Muscle layer of colon (tissue), 2 donors: Measurements from ENCODE around the gene UTS2R.

ENCODE experiments used
- H3K27ac ChIP-seq: one replicate; pipeline ENCODE4 v1.7.0; 2013; ENCODE audit warnings: low read depth, mild to moderate bottlenecking, low read length, moderate library complexity
- H3K27me3 ChIP-seq, 2 donors: one replicate each; pipeline ENCODE4 v1.7.0; 2013; ENCODE audit warnings: low read length in 2 of 2, mild to moderate bottlenecking in 2 of 2; ENCODE audit not compliant: insufficient read depth in 2 of 2, control insufficient read depth in 1 of 2
- H3K36me3 ChIP-seq: one replicate; pipeline ENCODE4 v1.7.0; 2013; ENCODE audit warnings: mild to moderate bottlenecking, low read length; ENCODE audit not compliant: insufficient read depth
- H3K4me1 ChIP-seq: one replicate; pipeline ENCODE4 v1.7.0; 2013; ENCODE audit warnings: mild to moderate bottlenecking, low read length; ENCODE audit not compliant: insufficient read depth
- H3K4me3 ChIP-seq, 2 donors: one replicate each; pipeline ENCODE4 v1.7.0; 2013; ENCODE audit warnings: low read length in 2 of 2, low read depth in 1 of 2, mild to moderate bottlenecking in 1 of 2, moderate library complexity in 1 of 2
- H3K9ac ChIP-seq: one replicate; pipeline ENCODE4 v1.7.0; 2013; ENCODE audit warnings: low read length
- H3K9me3 ChIP-seq: one replicate; pipeline ENCODE4 v1.7.0; 2013; ENCODE audit warnings: mild to moderate bottlenecking, low read length
- donor health status: abdominal sarcoma.
- donor health status: Adenocarcinoma of cecum.

The UTS2R gene

GRCh38 chr17:82383411-82383810 is 11.8 kb downstream of the UTS2R start:
- no peak overlapping the region for H3K4me3 ChIP-seq
- H3K9ac ChIP-seq, result no peak overlapping the region
- H3K27me3 ChIP-seq, result peaks cover 15 to 56% of the 10 kb centered on the region in 2 donors
- H3K36me3 ChIP-seq, result no peaks in the 10 kb centered on the region
- no peaks in the 10 kb centered on the region for H3K4me1 ChIP-seq
- no peaks in the 10 kb centered on the region for H3K9me3 ChIP-seq
- no peak overlapping the region for H3K27ac ChIP-seq

- H3K27me3 ChIP-seq, result peaks cover 10 to 51% of the 10 kb centered on the region in 2 donors
- H3K4me3 ChIP-seq, result no peak overlapping the region
Measured at GRCh38 chr17:82384051-82384729, 12.6 kb downstream of the UTS2R start.

DNA sequence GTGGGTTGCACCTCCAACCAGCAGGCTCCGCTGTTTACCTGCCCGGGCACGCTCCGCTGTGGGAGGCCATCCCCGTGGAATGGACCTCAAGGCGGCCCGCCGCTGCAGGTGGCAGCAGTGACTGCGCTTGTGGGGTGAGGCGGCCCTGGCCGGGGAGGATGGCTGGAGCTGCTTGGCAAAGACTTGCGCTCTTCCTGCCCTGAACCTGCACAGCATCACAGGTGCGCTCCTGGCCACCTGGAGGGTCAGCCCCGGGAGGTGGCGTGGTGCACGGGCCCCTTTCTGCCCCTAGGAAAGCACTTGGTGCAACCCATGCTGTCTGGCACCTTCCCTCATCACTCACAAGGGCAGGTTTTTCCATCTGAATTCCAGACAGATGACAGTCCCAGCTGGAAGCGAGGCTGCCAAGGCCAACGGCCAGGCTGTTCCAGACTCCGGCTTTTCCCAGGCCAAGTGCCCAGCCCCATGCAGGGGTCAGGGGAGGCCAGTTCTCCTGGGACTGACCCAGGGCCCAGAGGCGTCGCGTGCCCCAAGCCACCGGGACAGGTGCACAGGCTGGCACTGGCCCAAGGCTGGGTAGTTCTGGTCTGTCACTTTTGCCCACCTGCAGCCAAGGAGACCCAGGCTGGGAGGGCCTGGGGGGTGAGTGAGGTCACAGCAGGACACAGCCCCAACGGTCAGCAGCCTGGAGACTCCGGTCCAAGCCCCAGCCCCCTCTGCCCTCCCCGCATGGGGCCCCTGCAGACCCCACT is 13.3 kb downstream of the UTS2R start:
- Histone ChIP-seq H3K9me3 (no peaks in the 10 kb centered on the region), H3K27me3 (peaks cover 10 to 46% of the 10 kb centered on the region in 2 donors), H3K4me3 (no peak overlapping the region), H3K9ac (no peak overlapping the region), H3K4me1 (no peaks in the 10 kb centered on the region), H3K27ac (no peak overlapping the region), H3K36me3 (no peaks in the 10 kb centered on the region)

More at GRCh38 chr17:82384051-82384729, 12.6 kb downstream of the UTS2R start:
- Histone ChIP-seq H3K36me3 (no peaks in the 10 kb centered on the region), H3K9ac (no peak overlapping the region), H3K4me1 (no peaks in the 10 kb centered on the region), H3K9me3 (no peaks in the 10 kb centered on the region), H3K27ac (no peak overlapping the region)

DNA sequence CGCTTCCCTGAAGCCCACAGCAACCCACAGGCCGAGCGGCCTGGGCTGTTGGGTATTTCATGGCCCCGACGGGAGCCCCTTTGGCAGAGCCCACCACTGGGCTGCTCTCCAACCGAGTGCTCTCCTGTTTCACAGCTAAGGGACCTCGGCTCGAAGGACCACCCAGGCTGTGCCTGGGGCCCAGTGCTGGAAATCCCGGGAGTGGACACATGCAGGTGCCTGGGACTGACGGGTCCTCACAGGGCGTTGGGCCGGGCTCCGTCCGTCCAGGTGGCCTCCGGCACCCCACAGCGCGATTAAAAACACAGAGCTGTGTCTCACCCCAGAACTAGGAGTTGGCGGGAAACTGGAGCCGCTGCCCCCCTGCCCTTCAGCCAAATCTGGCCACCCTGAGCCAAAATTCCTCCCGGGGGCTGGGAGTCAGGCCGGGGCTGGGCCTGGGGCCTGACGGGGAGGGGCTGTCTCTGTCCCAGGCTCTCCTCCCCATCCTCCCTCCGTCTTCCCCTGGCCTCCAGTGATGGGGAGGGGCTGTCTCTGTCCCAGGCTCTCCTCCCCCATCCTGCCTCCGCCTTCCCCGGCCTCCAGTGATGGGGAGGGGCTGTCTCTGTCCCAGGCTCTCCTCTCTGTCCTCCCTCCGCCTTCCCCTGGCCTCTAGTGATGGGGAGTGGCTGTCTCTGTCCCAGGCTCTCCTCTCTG is 14.1 kb downstream of the UTS2R start:
- H3K9ac ChIP-seq, result no peak overlapping the region
- no peaks in the 10 kb centered on the region for H3K36me3 ChIP-seq
- H3K4me1 ChIP-seq, result no peaks in the 10 kb centered on the region
- peaks cover 10 to 46% of the 10 kb centered on the region in 2 donors for H3K27me3 ChIP-seq
- H3K4me3 ChIP-seq, result no peak overlapping the region
- no peak overlapping the region for H3K27ac ChIP-seq
- H3K9me3 ChIP-seq, result no peaks in the 10 kb centered on the region

DNA sequence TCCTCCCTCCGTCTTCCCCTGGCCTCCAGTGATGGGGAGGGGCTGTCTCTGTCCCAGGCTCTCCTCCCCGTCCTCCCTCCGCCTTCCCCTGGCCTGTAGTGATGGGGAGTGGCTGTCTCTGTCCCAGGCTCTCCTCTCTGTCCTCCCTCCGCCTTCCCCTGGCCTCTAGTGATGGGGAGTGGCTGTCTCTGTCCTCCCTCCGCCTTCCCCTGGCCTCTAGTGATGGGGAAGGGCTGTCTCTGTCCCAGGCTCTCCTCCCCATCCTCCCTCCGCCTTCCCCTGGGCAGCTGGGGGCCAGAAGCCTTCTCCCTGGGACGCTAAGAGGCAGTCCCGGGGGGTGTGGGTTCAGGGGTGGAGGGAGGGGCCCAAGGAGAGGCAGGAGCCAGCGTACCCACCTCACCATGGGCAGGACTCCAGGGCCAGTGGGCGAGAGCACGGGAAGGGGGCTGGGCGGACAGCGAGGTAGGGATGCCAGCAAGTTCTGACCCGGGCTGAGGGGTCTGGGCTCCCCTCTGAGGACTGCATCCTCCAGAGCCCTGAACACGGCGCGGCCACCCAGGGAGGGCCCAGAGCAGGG is 14.8 kb downstream of the UTS2R start:
- Histone ChIP-seq H3K27me3 (peaks cover 10 to 46% of the 10 kb centered on the region in 2 donors), H3K36me3 (no peaks in the 10 kb centered on the region), H3K27ac (no peak overlapping the region), H3K9ac (no peak overlapping the region), H3K4me3 (no peak overlapping the region), H3K9me3 (no peaks in the 10 kb centered on the region), H3K4me1 (no peaks in the 10 kb centered on the region)

DNA sequence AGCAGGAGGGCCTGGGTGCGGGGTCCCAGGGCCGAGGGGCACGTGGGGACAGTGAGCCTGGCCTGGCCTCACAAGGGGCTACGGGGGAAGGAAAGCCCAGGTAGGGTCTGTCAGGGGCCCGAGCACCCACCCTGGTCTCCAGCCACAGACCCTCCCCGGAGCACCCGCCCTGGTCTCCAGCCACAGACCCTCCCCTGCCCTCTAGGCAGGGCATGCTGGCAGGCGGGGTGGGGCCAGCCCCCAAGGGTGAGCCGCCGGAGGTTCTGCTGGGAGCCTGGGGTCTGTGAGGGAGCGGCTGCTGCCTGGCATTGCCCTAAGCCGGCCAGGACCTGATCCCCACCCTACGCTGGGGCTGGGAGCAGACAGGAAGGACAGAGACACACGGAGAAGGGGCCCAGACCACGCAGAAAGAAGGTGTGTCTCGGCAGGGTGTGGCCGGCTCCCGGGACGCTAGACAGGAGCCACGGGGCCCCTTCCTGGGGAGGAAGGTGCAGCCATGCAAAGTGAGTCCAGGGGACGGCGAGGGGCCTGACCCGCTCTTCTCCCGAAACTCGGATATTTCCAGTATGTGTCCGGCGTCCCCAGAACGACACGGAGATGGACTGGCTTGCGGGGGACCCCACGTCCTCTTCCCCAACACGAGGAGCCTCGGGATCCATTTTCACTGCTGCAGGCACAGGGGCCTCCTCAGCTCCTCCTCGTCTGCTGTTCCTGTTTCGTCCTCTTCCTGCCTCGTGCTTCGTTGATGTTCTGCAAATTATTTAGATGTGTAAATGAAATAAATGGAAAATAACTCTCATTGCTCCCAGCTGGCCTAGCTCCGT is 15.5 kb downstream of the UTS2R start:
- Histone ChIP-seq H3K27me3 (peaks cover 10 to 46% of the 10 kb centered on the region in 2 donors), H3K36me3 (peaks cover under 1% of the 10 kb centered on the region), H3K4me3 (no peak overlapping the region), H3K4me1 (no peaks in the 10 kb centered on the region), H3K9ac (no peak overlapping the region), H3K9me3 (no peaks in the 10 kb centered on the region), H3K27ac (no peak overlapping the region)

DNA sequence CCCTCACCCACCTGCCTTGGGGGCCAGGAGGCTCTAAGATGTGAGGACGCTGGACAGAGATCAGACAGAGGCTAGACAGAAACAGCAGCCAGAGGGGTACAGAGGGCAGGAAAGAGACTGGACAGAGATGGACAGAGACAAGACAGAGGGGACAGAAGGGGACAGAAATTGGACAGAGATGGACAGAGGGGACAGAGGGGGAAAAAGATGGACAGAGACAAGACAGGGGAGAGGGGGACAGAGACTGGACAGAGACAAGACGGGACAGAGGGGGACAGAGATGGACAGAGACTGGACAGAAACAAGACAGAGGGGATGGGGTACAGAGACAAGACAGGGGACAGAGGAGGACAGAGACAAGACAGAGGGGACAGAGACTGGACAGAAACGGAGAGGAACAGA is 16.1 kb downstream of the UTS2R start:
- Histone ChIP-seq H3K27ac (no peak overlapping the region), H3K9ac (no peak overlapping the region), H3K36me3 (peaks cover 7% of the 10 kb centered on the region), H3K4me3 (no peak overlapping the region), H3K27me3 (peaks cover 10 to 44% of the 10 kb centered on the region in 2 donors), H3K9me3 (no peaks in the 10 kb centered on the region), H3K4me1 (no peaks in the 10 kb centered on the region)

GRCh38 chr17:82388223-82388921 is 16.8 kb downstream of the UTS2R start:
- H3K27me3 ChIP-seq, result peaks cover 10 to 41% of the 10 kb centered on the region in 2 donors
- H3K9me3 ChIP-seq, result no peaks in the 10 kb centered on the region
- H3K27ac ChIP-seq, result no peak overlapping the region
- H3K9ac ChIP-seq, result no peak overlapping the region
- H3K36me3 ChIP-seq, result peaks cover 10% of the 10 kb centered on the region
- no peaks in the 10 kb centered on the region for H3K4me1 ChIP-seq
- H3K4me3 ChIP-seq, result no peak overlapping the region

GRCh38 chr17:82388922-82389283 is 17.3 kb downstream of the UTS2R start:
- Histone ChIP-seq H3K27ac (no peak overlapping the region), H3K9ac (no peak overlapping the region), H3K27me3 (peaks cover 10 to 40% of the 10 kb centered on the region in 2 donors), H3K4me1 (no peaks in the 10 kb centered on the region), H3K36me3 (peaks cover 10% of the 10 kb centered on the region), H3K9me3 (no peaks in the 10 kb centered on the region), H3K4me3 (no peak overlapping the region)

- Histone ChIP-seq H3K9ac (no peak overlapping the region), H3K4me3 (no peak overlapping the region), H3K9me3 (no peaks in the 10 kb centered on the region), H3K36me3 (peaks cover 10% of the 10 kb centered on the region), H3K27me3 (peaks cover 10 to 35% of the 10 kb centered on the region in 2 donors), H3K27ac (no peak overlapping the region), H3K4me1 (no peaks in the 10 kb centered on the region)
Measured at GRCh38 chr17:82389379-82389778, 17.8 kb downstream of the UTS2R start.
